A673 (cell line): ENCODE results near the gene INSR. TPM values are rescaled to one million over a fixed set of nuclear protein-coding genes. Genes with fewer than 3 reads are reported as not detected.

Experiments used
- BruUV-seq: library from RNA; stranded (reverse); fragments of 400-500 nt; replicated peaks from 2 replicates; lab custom pipeline; 2021; lab: Mats Ljungman, UMichigan
- CTCF ChIA-PET: fragments of 300-600 bp; sonication (Branson Sonifier 250); formaldehyde crosslinking; loops from one replicate; lab custom pipeline; 2022; ENCODE audit warnings: antibody characterized with exemption; lab: Charles Lee
- POLR2A ChIA-PET: fragments of 300-600 bp; sonication (Branson Sonifier 250); formaldehyde crosslinking; loops from one replicate; lab custom pipeline; 2022; ENCODE audit warnings: antibody characterized with exemption; ENCODE audit not compliant: low non-redundant PET; lab: Charles Lee
- DNase-seq: peaks from one replicate; pipeline ENCODE4 v3.0.0-alpha.2; 2015; ENCODE audit warnings: low spot score
- H3K27ac ChIP-seq: fragments of 200-600 bp; sonication (generic); 2 replicates; pipeline ENCODE4 v1.5.1; 2016; ENCODE audit warnings: mixed run types, low read depth, mild to moderate bottlenecking, mixed read lengths, antibody characterized with exemption, low read length; ENCODE audit not compliant: poor library complexity, severe bottlenecking
- H3K27me3 ChIP-seq: fragments of 200-600 bp; sonication (generic); replicated peaks from 2 replicates; pipeline ENCODE4 v1.6.1; 2017; ENCODE audit warnings: mixed run types, low read depth, mild to moderate bottlenecking, mixed read lengths, antibody characterized with exemption, low read length; ENCODE audit not compliant: insufficient read depth, poor library complexity
- H3K36me3 ChIP-seq: fragments of 200-600 bp; sonication (generic); 2 replicates; pipeline ENCODE4 v1.6.1; 2016; ENCODE audit warnings: mixed run types, mild to moderate bottlenecking, mixed read lengths, antibody characterized with exemption, low read length; ENCODE audit not compliant: insufficient read depth, poor library complexity, severe bottlenecking
- H3K4me1 ChIP-seq: fragments of 200-600 bp; sonication (generic); 2 replicates; pipeline ENCODE4 v1.6.1; 2017; ENCODE audit warnings: mixed run types, mild to moderate bottlenecking, mixed read lengths, antibody characterized with exemption, low read length; ENCODE audit not compliant: insufficient read depth, poor library complexity, severe bottlenecking
- H3K4me3 ChIP-seq: fragments of 200-600 bp; sonication (generic); 2 replicates; pipeline ENCODE4 v1.5.1; 2016; ENCODE audit warnings: low read depth, mixed run types, mild to moderate bottlenecking, mixed read lengths, low read length; ENCODE audit not compliant: poor library complexity, severe bottlenecking
- H3K9me3 ChIP-seq: fragments of 200-600 bp; sonication (generic); 2 replicates; pipeline ENCODE4 v1.6.1; 2016; ENCODE audit warnings: mixed run types, low read depth, mild to moderate bottlenecking, mixed read lengths, antibody characterized with exemption, low read length; ENCODE audit not compliant: poor library complexity, severe bottlenecking
- CTCF ChIP-seq: fragments of 300-800, 200-600 bp; sonication (generic); conservative IDR thresholded peaks from 2 replicates; pipeline ENCODE4 v1.5.1; 2017; ENCODE audit warnings: low read depth, mild to moderate bottlenecking, antibody characterized with exemption, low read length, moderate library complexity, mixed read lengths
- EZH2 ChIP-seq: fragments of 200-600 bp; sonication (generic); IDR thresholded peaks from 2 replicates; pipeline ENCODE4 v1.6.1; 2017; ENCODE audit warnings: borderline replicate concordance, low read depth, mild to moderate bottlenecking, mixed read lengths, antibody characterized with exemption, low read length; ENCODE audit not compliant: poor library complexity, severe bottlenecking
- intact Hi-C: fragments of 100-400 bp; cut with micrococcal nuclease; formaldehyde crosslinking; loops from one replicate; pipeline ENCODE4 v1.10.0; 2022; ENCODE audit not compliant: unreplicated experiment
- total RNA-seq: library from RNA; stranded (reverse); gene quantifications from 2 replicates; pipeline ENCODE4 v1.2.3, GENCODE V29; 2021

INSR gene
- total RNA-seq, 1 experiment from 2014 or later: 12.9 TPM

DNA sequence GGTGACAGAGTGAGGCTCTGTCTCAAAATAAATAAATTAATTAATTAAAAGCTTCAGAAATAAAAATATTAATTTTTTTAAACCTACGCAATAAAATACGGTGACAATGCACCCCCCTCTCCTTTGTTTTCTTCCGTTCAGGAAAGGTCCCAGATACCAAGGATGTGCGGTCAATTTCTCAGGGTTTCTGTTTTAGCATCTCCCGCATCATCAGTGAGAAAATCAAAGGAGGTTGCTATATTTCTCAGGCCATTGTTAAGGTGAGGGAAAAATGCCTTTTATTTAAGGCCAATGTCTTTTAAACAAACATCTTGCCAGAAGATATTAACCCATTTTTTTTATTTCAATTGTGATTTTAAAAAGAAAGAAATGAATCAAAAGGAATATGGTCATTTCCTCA, 111.7 kb downstream of the INSR start:
- intact Hi-C loops: no loop called here
- DNase-seq: no peak
- H3K4me1 ChIP-seq: peaks cover 21% of the 10 kb centered on the region
- POLR2A ChIA-PET: no interaction called here
- no TSS peak for BruUV-seq
- CTCF ChIA-PET: no interaction called here
- no peak overlapping the region for H3K4me3 ChIP-seq
- H3K27ac ChIP-seq: no peak overlapping the region
- H3K9me3 ChIP-seq: no peaks in the 10 kb centered on the region
- H3K36me3 ChIP-seq: no peaks in the 10 kb centered on the region
- no peaks in the 10 kb centered on the region for H3K27me3 ChIP-seq
- no peak for TF ChIP-seq CTCF
- no peak for TF ChIP-seq EZH2

GRCh38 chr19:7179917-7180306, 114.3 kb downstream of the INSR start:
- H3K9me3 ChIP-seq: no peaks in the 10 kb centered on the region
- no TSS peak for BruUV-seq
- no peaks in the 10 kb centered on the region for H3K36me3 ChIP-seq
- H3K4me1 ChIP-seq: peaks cover 21% of the 10 kb centered on the region
- intact Hi-C loops: no loop called here
- no peak overlapping the region for H3K4me3 ChIP-seq
- ChIA-PET CTCF (no interaction called here), POLR2A (no interaction called here)
- H3K27me3 ChIP-seq: no peaks in the 10 kb centered on the region
- TF ChIP-seq CTCF: no peak
- no peak for TF ChIP-seq EZH2
- H3K27ac ChIP-seq: no peak overlapping the region
- DNase-seq: no peak

- intact Hi-C loops: no loop called here
- no peak for TF ChIP-seq EZH2
- no peak for TF ChIP-seq CTCF
- Histone ChIP-seq H3K4me1 (peaks cover 15% of the 10 kb centered on the region), H3K4me3 (no peak overlapping the region), H3K36me3 (no peaks in the 10 kb centered on the region), H3K9me3 (no peaks in the 10 kb centered on the region), H3K27me3 (no peaks in the 10 kb centered on the region), H3K27ac (no peak overlapping the region)
- DNase-seq: no peak
- ChIA-PET POLR2A (no interaction called here), CTCF (no interaction called here)
- BruUV-seq: no TSS peak
These were observed 116.3 kb downstream of the INSR start for GRCh38 chr19:7177926-7178325.
